NCI-H2081 treated with DMSO at 0.1 percent for 48 hours (cell line): Measurements from ENCODE around the gene GAPDH.
"Not testable (repeated sequence)": the region's sequence is repeated elsewhere in the genome, so short reads cannot be mapped to it uniquely, and the experiment has no call there.

Experiments
- DNase-seq: peaks from one replicate; lab custom pipeline; 2025; lab: John Stamatoyannopoulos, UW

Gene GAPDH

GRCh38 chr12:6546016-6546415 lies 11.7 kb downstream of the GAPDH start:
- no peak for DNase-seq

- no peak for DNase-seq
Observed at GRCh38 chr12:6547566-6547965, 13.2 kb downstream of the GAPDH start.

GRCh38 chr12:6547987-6548386 lies 13.7 kb downstream of the GAPDH start:
- DNase-seq = no peak

- DNase-seq = no peak
Observed at GRCh38 chr12:6548556-6548955, 14.2 kb downstream of the GAPDH start.

GRCh38 chr12:6548966-6549683 lies 14.8 kb downstream of the GAPDH start:
- DNase-seq = no peak

- DNase-seq = no peak
Observed at GRCh38 chr12:6549684-6550151, 15.4 kb downstream of the GAPDH start.

GRCh38 chr12:6550294-6551062 lies 16.2 kb downstream of the GAPDH start:
- no peak for DNase-seq

- DNase-seq = no peak
Observed at GRCh38 chr12:6551063-6551461, 16.7 kb downstream of the GAPDH start.

GRCh38 chr12:6551496-6552139 lies 17.3 kb downstream of the GAPDH start:
- no peak for DNase-seq

GRCh38 chr12:6552140-6552551 lies 17.8 kb downstream of the GAPDH start:
- no peak for DNase-seq

GRCh38 chr12:6553051-6553868 lies 18.9 kb downstream of the GAPDH start:
- no peak for DNase-seq

- no peak for DNase-seq
Observed at GRCh38 chr12:6554168-6555017, 20.1 kb downstream of the GAPDH start.

- no peak for DNase-seq
Observed at GRCh38 chr12:6555018-6555691, 20.8 kb downstream of the GAPDH start.

GRCh38 chr12:6556496-6556817 lies 22.1 kb downstream of the GAPDH start:
- DNase-seq = not testable (repeated sequence)

GRCh38 chr12:6556857-6557256 lies 22.5 kb downstream of the GAPDH start:
- no peak for DNase-seq

GRCh38 chr12:6558014-6558760 lies 23.9 kb downstream of the GAPDH start:
- DNase-seq = not testable (repeated sequence)

- DNase-seq = no peak
Observed at GRCh38 chr12:6559500-6559899, 25.2 kb downstream of the GAPDH start.

- DNase-seq = no peak
Observed at GRCh38 chr12:6560501-6561205, 26.3 kb downstream of the GAPDH start.

- no peak for DNase-seq
Observed at GRCh38 chr12:6562881-6563280, 28.6 kb downstream of the GAPDH start.
